SK-N-SH (cell line): ENCODE results near the gene GRK1. TPM values are rescaled to one million over a fixed set of nuclear protein-coding genes. Genes with fewer than 3 reads are reported as not detected.

Experiments used
- CTCF ChIA-PET: fragments of 300-600, 350-600 bp; formaldehyde crosslinking; extraction: SDS; loops from one replicate; lab custom pipeline; 2021; lab: Yijun Ruan, JAX
- POLR2A ChIA-PET: fragments of 350-600 bp; sonication (Branson Sonifier 250); formaldehyde crosslinking; extraction: SDS; loops from one replicate; lab custom pipeline; 2020; ENCODE audit warnings: antibody characterized with exemption, inconsistent platforms; lab: Yijun Ruan, JAX
- DNase-seq: peaks from one replicate; pipeline ENCODE4 v3.0.0; 2012
- H2AFZ ChIP-seq: fragments of 200-600 bp; sonication (generic); 2 replicates; pipeline ENCODE4 v1.8.1; 2016; ENCODE audit warnings: antibody characterized with exemption, mild to moderate bottlenecking, low read depth
- H3F3A ChIP-seq: fragments of 200-600 bp; sonication (generic); replicated peaks from 2 replicates; pipeline ENCODE3; 2016; ENCODE audit warnings: antibody characterized with exemption, mild to moderate bottlenecking; ENCODE audit not compliant: insufficient read depth
- H3K27ac ChIP-seq, 2 experiments: fragments of 200-500 bp in 1 of 2; fragments of 200-600 bp in 1 of 2; sonication (Bioruptor generic) in 1 of 2; sonication (generic), shearing (Covaris generic) in 1 of 2; 2 replicates each; pipeline versions ENCODE4 v1.5.1 to v1.6.1; 2014 to 2016; ENCODE audit warnings: low read depth in 2 of 2, inconsistent platforms in 1 of 2, low read length in 1 of 2, mild to moderate bottlenecking in 1 of 2, mixed read lengths in 1 of 2
- H3K27me3 ChIP-seq: fragments of 200-600 bp; sonication (generic), shearing (Covaris generic); 2 replicates; pipeline ENCODE4 v1.6.1; 2016; ENCODE audit warnings: mixed run types; ENCODE audit not compliant: insufficient read depth
- H3K36me3 ChIP-seq, 2 experiments: fragments of 200-500 bp in 1 of 2; fragments of 200-600 bp in 1 of 2; sonication (Bioruptor generic) in 1 of 2; sonication (generic) in 1 of 2; replicated peaks in 1 of 2; 2 replicates each; pipeline versions ENCODE3 to v1.5.1; 2014 to 2016; ENCODE audit warnings: low read length in 1 of 2, mild to moderate bottlenecking in 1 of 2; ENCODE audit not compliant: insufficient read depth in 2 of 2, control insufficient read depth in 1 of 2
- H3K4me1 ChIP-seq, 2 experiments: fragments of 200-500 bp in 1 of 2; fragments of 200-600 bp in 1 of 2; sonication (Bioruptor generic) in 1 of 2; sonication (generic), shearing (Covaris generic) in 1 of 2; 2 replicates each; pipeline versions ENCODE4 v1.5.1 to v1.6.1; 2014 to 2016; ENCODE audit warnings: low read depth in 1 of 2, low read length in 1 of 2, mixed run types in 1 of 2; ENCODE audit not compliant: insufficient read depth in 2 of 2, control insufficient read depth in 1 of 2
- H3K4me2 ChIP-seq: fragments of 200-600 bp; sonication (generic), shearing (Covaris generic); 2 replicates; pipeline ENCODE4 v1.6.1; 2017; ENCODE audit warnings: mixed run types
- H3K4me3 ChIP-seq, 2 experiments: fragments of 200-500 bp in 1 of 2; fragments of 200-600 bp in 1 of 2; sonication (Bioruptor generic) in 1 of 2; sonication (generic), shearing (Covaris generic) in 1 of 2; 2 replicates each; pipeline versions ENCODE4 v1.5.1 to v1.8.1; 2014 to 2016; ENCODE audit warnings: low read depth in 2 of 2, inconsistent platforms in 1 of 2, low read length in 1 of 2, mild to moderate bottlenecking in 1 of 2, mixed read lengths in 1 of 2, moderate library complexity in 1 of 2
- H3K79me2 ChIP-seq: fragments of 200-600 bp; sonication (generic); 2 replicates; pipeline ENCODE4 v1.8.1; 2017; ENCODE audit warnings: mild to moderate bottlenecking; ENCODE audit not compliant: insufficient read depth
- H3K9ac ChIP-seq: fragments of 200-600 bp; sonication (generic); 2 replicates; pipeline ENCODE4 v1.6.1; 2017; ENCODE audit warnings: mixed run types
- H3K9me2 ChIP-seq: fragments of 200-600 bp; sonication (generic); 2 replicates; pipeline ENCODE4 v1.6.1; 2017; ENCODE audit warnings: mixed run types
- H3K9me3 ChIP-seq: fragments of 200-600 bp; sonication (generic); 2 replicates; pipeline ENCODE4 v1.6.1; 2017; ENCODE audit warnings: mixed run types, mild to moderate bottlenecking, moderate library complexity
- H4K20me1 ChIP-seq: fragments of 200-600 bp; sonication (generic); 2 replicates; pipeline ENCODE4 v1.6.1; 2017; ENCODE audit warnings: mild to moderate bottlenecking, mixed run types; ENCODE audit not compliant: insufficient read depth
- ELF1 ChIP-seq: IDR thresholded peaks from 2 replicates; pipeline ENCODE4 v1.4.0; 2012
- FOXJ3 ChIP-seq: sonication (generic); formaldehyde crosslinking; IDR thresholded peaks from 2 replicates; pipeline ENCODE4 v1.5.1; 2020; ENCODE audit warnings: mild to moderate bottlenecking, missing genetic modification reagents
- FOXM1 ChIP-seq: IDR thresholded peaks from 2 replicates; pipeline ENCODE4 v1.4.0; 2012; ENCODE audit warnings: low read depth, mild to moderate bottlenecking
- GABPA ChIP-seq: IDR thresholded peaks from 2 replicates; pipeline ENCODE4 v1.4.0; 2012; ENCODE audit warnings: low read depth, mild to moderate bottlenecking
- GATA2 ChIP-seq: sonication (generic); formaldehyde crosslinking; IDR thresholded peaks from 2 replicates; pipeline ENCODE4 v1.5.0; 2020; ENCODE audit warnings: mild to moderate bottlenecking, missing genetic modification reagents
- IRF3 ChIP-seq: fragments of 150-350 bp; IDR thresholded peaks from 2 replicates; pipeline ENCODE4 v1.6.1; 2016; ENCODE audit warnings: mild to moderate bottlenecking, low read depth, low read length
- MAX ChIP-seq: IDR thresholded peaks from 2 replicates; pipeline ENCODE4 v1.4.0; 2012; ENCODE audit warnings: low read depth
- MXI1 ChIP-seq: IDR thresholded peaks from 2 replicates; pipeline ENCODE4 v1.6.1; 2012; ENCODE audit warnings: mild to moderate bottlenecking, low read depth, low read length, improper control_type of control experiment
- NFIC ChIP-seq: IDR thresholded peaks from 2 replicates; pipeline ENCODE4 v1.4.0; 2012; ENCODE audit warnings: borderline replicate concordance
- POLR2AphosphoS5 ChIP-seq: IDR thresholded peaks from 2 replicates; pipeline ENCODE4 v1.6.1; 2012; ENCODE audit warnings: low read depth, low read length
- REST ChIP-seq: IDR thresholded peaks from 2 replicates; pipeline ENCODE4 v1.6.1; 2012; ENCODE audit warnings: mild to moderate bottlenecking, low read depth, low read length, moderate library complexity
- RFX5 ChIP-seq: IDR thresholded peaks from 2 replicates; pipeline ENCODE4 v1.6.1; 2012; ENCODE audit warnings: mild to moderate bottlenecking, improper control_type of control experiment, low read length
- SIN3A ChIP-seq: IDR thresholded peaks from 2 replicates; pipeline ENCODE4 v1.6.1; 2012; ENCODE audit warnings: low read depth, mild to moderate bottlenecking, low read length, moderate library complexity, borderline replicate concordance
- SMC3 ChIP-seq: IDR thresholded peaks from 2 replicates; pipeline ENCODE4 v1.6.1; 2012; ENCODE audit warnings: low read depth, low read length, improper control_type of control experiment
- TCF12 ChIP-seq: IDR thresholded peaks from 2 replicates; pipeline ENCODE4 v1.4.0; 2012
- TEAD4 ChIP-seq: IDR thresholded peaks from 2 replicates; pipeline ENCODE4 v1.4.0; 2012; ENCODE audit warnings: mild to moderate bottlenecking, borderline replicate concordance; ENCODE audit not compliant: insufficient read depth
- USF2 ChIP-seq: fragments of 150-350 bp; IDR thresholded peaks from 2 replicates; pipeline ENCODE4 v1.6.1; 2017; ENCODE audit warnings: antibody characterized with exemption, low read length, low read depth, borderline replicate concordance
- WGBS: methylation state at CpG from one replicate; pipeline ENCODE4 v1.1.6; 2017; ENCODE audit warnings: low lambda C conversion rate; 5-methylcytosine and 5-hydroxymethylcytosine counted together
- polyA plus RNA-seq, 3 experiments: library from polyadenylated mRNA; depleted of rRNA; stranded (reverse); fragments of >200 nt; gene quantifications; 2 replicates each; pipeline ENCODE4 v1.2.3, GENCODE V29; 2012

The GRK1 gene
- polyA plus RNA-seq, 1 of the 3 experiments (the other 2 are of a cell fraction), result 0.12 TPM

GRCh38 chr13:113746671-113747070 lies 79.7 kb downstream of the GRK1 start:
- H3K9me3 ChIP-seq, result no peaks in the 10 kb centered on the region
- H3K9me2 ChIP-seq, result no peaks in the 10 kb centered on the region
- H3K4me2 ChIP-seq, result no peak overlapping the region
- WGBS, result 81% methylated on average over 7 of the region's 12 CpGs
- no peak overlapping the region for H3K4me3 ChIP-seq
- no peak overlapping the region; a peak in 2 of 4 replicates for H3K27ac ChIP-seq
- no peaks in the 10 kb centered on the region for H3K79me2 ChIP-seq
- H2AFZ ChIP-seq, result no peak overlapping the region
- TF ChIP-seq GABPA (no peak), RFX5 (no peak), IRF3 (no peak), SIN3A (no peak)
- H4K20me1 ChIP-seq, result no peaks in the 10 kb centered on the region
- no peaks in the 10 kb centered on the region for H3F3A ChIP-seq
- DNase-seq, result peak; percentile 61
- H3K36me3 ChIP-seq, result no peaks in the 10 kb centered on the region
- no peak overlapping the region for H3K9ac ChIP-seq
- H3K27me3 ChIP-seq, result no peaks in the 10 kb centered on the region
- ChIA-PET POLR2A (no interaction called here), CTCF (no interaction called here)
- peaks cover 0 to 29% of the 10 kb centered on the region in 2 experiments; a peak in 1 of 4 replicates for H3K4me1 ChIP-seq

GRCh38 chr13:113747291-113747833 lies 80.3 kb downstream of the GRK1 start:
- POLR2A ChIA-PET, result no interaction called here
- Histone ChIP-seq H3K4me3 (no peak overlapping the region), H3K27me3 (no peaks in the 10 kb centered on the region), H2AFZ (no peak overlapping the region), H3K36me3 (no peaks in the 10 kb centered on the region), H3K4me2 (no peak overlapping the region), H3K9me2 (no peaks in the 10 kb centered on the region), H3K4me1 (peaks cover 0 to 22% of the 10 kb centered on the region in 2 experiments; a peak in 1 of 4 replicates), H4K20me1 (no peaks in the 10 kb centered on the region), H3K9me3 (no peaks in the 10 kb centered on the region), H3K27ac (peak overlapping the region in 1 of 2 experiments; percentile 25; a peak in 1 of 4 replicates), H3K79me2 (no peaks in the 10 kb centered on the region), H3F3A (no peaks in the 10 kb centered on the region), H3K9ac (no peak overlapping the region)
- CTCF ChIA-PET, result no interaction called here
- WGBS, result 74% methylated on average over 10 of the region's 25 CpGs
- no peak for TF ChIP-seq ELF1
- no peak for TF ChIP-seq GABPA
- TF ChIP-seq GATA2, result no peak
- no peak for TF ChIP-seq MAX
- TF ChIP-seq USF2, result no peak
- no peak for TF ChIP-seq FOXM1
- no peak for TF ChIP-seq TCF12
- no peak for TF ChIP-seq FOXJ3 (CRISPR knock-in tag)
- TF ChIP-seq RFX5, result no peak
- no peak for TF ChIP-seq POLR2AphosphoS5
- TF ChIP-seq NFIC, result no peak
- no peak for TF ChIP-seq TEAD4
- TF ChIP-seq MXI1, result no peak
- TF ChIP-seq IRF3, result no peak
- no peak for TF ChIP-seq SMC3
- no peak for TF ChIP-seq REST
- no peak for DNase-seq
